ENCODE results near the gene CT45A1. TPM values are rescaled to one million over a fixed set of nuclear protein-coding genes. Genes with fewer than 3 reads are reported as not detected.

The CT45A1 gene
- not detected for total RNA-seq

GRCh38 chrX:135713183-135713689 lies at the start of gene CT45A1:
Gene CT45A1, plus strand, starts transcription at chrX:135713639. Its CDS starts 5,302 bp downstream, at chrX:135718941.

GRCh38 chrX:135768091-135768490 lies 54.7 kb downstream of the CT45A1 start, which contains the start of gene CT45A3:
Gene CT45A3, minus strand, starts transcription at chrX:135768191. Its CDS starts 3,747 bp downstream, at chrX:135764444.

Small RNAs within 50 kb of the gene (small RNA-seq; reads per million reads assigned to genes)
- not detected for gene AC240442.1 (ENCODE audit: low replicate concordance)

Other genes starting within 250 kb of the CT45A1 start
- 17.3 TPM for gene INTS6L, start 193.0 kb upstream of the CT45A1 start, total RNA-seq
- gene CT45A3, start 54.6 kb downstream of the CT45A1 start, total RNA-seq: 0.18 TPM
- not detected for gene CT45A5, start 71.9 kb downstream of the CT45A1 start, total RNA-seq
- gene CT45A6, start 89.1 kb downstream of the CT45A1 start, total RNA-seq: not detected
- not detected for gene CT45A2, start 106.4 kb downstream of the CT45A1 start, total RNA-seq
- not detected for gene CT45A7, start 123.6 kb downstream of the CT45A1 start, total RNA-seq
- gene CT45A8, start 140.9 kb downstream of the CT45A1 start, total RNA-seq: not detected
- gene CT45A9, start 158.2 kb downstream of the CT45A1 start, total RNA-seq: not detected
- gene CT45A10, start 179.8 kb downstream of the CT45A1 start, total RNA-seq: not detected
- gene SAGE1, start 180.1 kb downstream of the CT45A1 start, total RNA-seq: not detected